H1 (cell line): ENCODE measurements around the gene ITGB8. TPM values are rescaled to one million over a fixed set of nuclear protein-coding genes. Genes with fewer than 3 reads are reported as not detected.

Experiments
- CTCF ChIA-PET: fragments of 300-600 bp; sonication (Branson Sonifier 250); formaldehyde crosslinking; loops from one replicate; lab custom pipeline; 2021; ENCODE audit not compliant: partially characterized antibody; lab: Charles Lee
- POLR2A ChIA-PET: fragments of 300-600 bp; sonication (Branson Sonifier 250); formaldehyde crosslinking; loops from one replicate; lab custom pipeline; 2021; ENCODE audit warnings: inconsistent platforms; ENCODE audit not compliant: partially characterized antibody; lab: Charles Lee
- DNase-seq, 2 experiments: peaks; one replicate each; pipeline versions ENCODE4 v3.0.0 to v3.0.0-alpha.2; 2010 to 2022; ENCODE audit warnings: low spot score in 2 of 2, low read depth in 1 of 2, mixed read lengths in 1 of 2
- FAIRE-seq: peaks from 2 replicates; lab custom pipeline; 2011; peaks lifted over from hg19 to GRCh38; lab: Jason Lieb, UNC
- H2AFZ ChIP-seq: 2 replicates; pipeline ENCODE4 v1.8.1; 2012; ENCODE audit warnings: low read length, inconsistent platforms
- H2AK5ac ChIP-seq: 2 replicates; pipeline ENCODE4 v1.6.1; 2013; ENCODE audit warnings: low read depth, low read length
- H2BK120ac ChIP-seq: replicated peaks from 2 replicates; pipeline ENCODE3; 2013; ENCODE audit warnings: low read depth, low read length, inconsistent platforms
- H2BK12ac ChIP-seq: 2 replicates; pipeline ENCODE4 v1.6.1; 2013; ENCODE audit warnings: low read depth, low read length
- H2BK15ac ChIP-seq: 2 replicates; pipeline ENCODE4 v1.6.1; 2013; ENCODE audit warnings: low read length
- H2BK20ac ChIP-seq: 2 replicates; pipeline ENCODE4 v1.6.1; 2013; ENCODE audit warnings: low read length
- H2BK5ac ChIP-seq: 2 replicates; pipeline ENCODE4 v1.6.1; 2013; ENCODE audit warnings: low read depth, low read length
- H3K14ac ChIP-seq: 2 replicates; pipeline ENCODE4 v1.6.1; 2013; ENCODE audit warnings: inconsistent platforms; ENCODE audit not compliant: insufficient read length
- H3K18ac ChIP-seq: 2 replicates; pipeline ENCODE4 v1.6.1; 2013; ENCODE audit warnings: low read length; ENCODE audit errors: extremely low read depth
- H3K23ac ChIP-seq: 2 replicates; pipeline ENCODE4 v1.6.1; 2013; ENCODE audit warnings: inconsistent platforms; ENCODE audit not compliant: insufficient read length
- H3K23me2 ChIP-seq: 2 replicates; pipeline ENCODE4 v1.6.1; 2013; ENCODE audit warnings: low read depth, low read length
- H3K27ac ChIP-seq: 2 replicates; pipeline ENCODE4 v1.6.1; 2011; ENCODE audit warnings: low read depth, low read length, inconsistent platforms
- H3K27me3 ChIP-seq, 4 experiments: replicated peaks in 1 of 4; 1 replicate in 1 of 4; 2 replicates in 3 of 4; pipeline versions ENCODE4 v1.6.1 to v1.8.1; 2011 to 2013; ENCODE audit warnings: low read length in 3 of 4, mild to moderate bottlenecking in 3 of 4, inconsistent platforms in 2 of 4, mixed read lengths in 2 of 4, moderate library complexity in 1 of 4; ENCODE audit not compliant: control insufficient read depth in 3 of 4, insufficient read depth in 3 of 4; ENCODE audit errors: extremely low read depth in 1 of 4
- H3K36me3 ChIP-seq, 4 experiments: 2 replicates each; pipeline versions ENCODE4 v1.6.1 to v1.8.1; 2011 to 2013; ENCODE audit warnings: mild to moderate bottlenecking in 4 of 4, low read length in 3 of 4, moderate library complexity in 2 of 4, control low read depth in 1 of 4, inconsistent platforms in 1 of 4; ENCODE audit not compliant: insufficient read depth in 4 of 4, control insufficient read depth in 2 of 4
- H3K4ac ChIP-seq: replicated peaks from 2 replicates; pipeline ENCODE3; 2013; ENCODE audit warnings: low read length, low read depth, mixed read lengths, inconsistent platforms; ENCODE audit not compliant: insufficient read length
- H3K4me1 ChIP-seq, 4 experiments: replicated peaks in 1 of 4; 1 replicate in 1 of 4; 2 replicates in 3 of 4; pipeline versions ENCODE4 v1.6.1 to v1.8.1; 2011 to 2013; ENCODE audit warnings: low read length in 3 of 4, inconsistent platforms in 2 of 4, mixed read lengths in 1 of 4; ENCODE audit not compliant: insufficient read depth in 4 of 4, control insufficient read depth in 3 of 4
- H3K4me2 ChIP-seq, 2 experiments: 2 replicates each; pipeline versions ENCODE4 v1.6.1 to v1.8.1; 2011 to 2013; ENCODE audit warnings: low read depth in 2 of 2, low read length in 2 of 2, control low read depth in 1 of 2, inconsistent platforms in 1 of 2, mild to moderate bottlenecking in 1 of 2; ENCODE audit not compliant: insufficient read depth in 1 of 2
- H3K4me3 ChIP-seq, 4 experiments: fragments of 200-600, 300-600 bp in 1 of 4; sonication (generic), shearing (Covaris generic), sonication (Bioruptor Twin) in 1 of 4; 2 replicates each; pipeline versions ENCODE4 v1.5.1 to v1.8.1; 2011 to 2016; ENCODE audit warnings: low read length in 4 of 4, low read depth in 3 of 4, control low read depth in 2 of 4, inconsistent platforms in 2 of 4, mild to moderate bottlenecking in 2 of 4, mixed read lengths in 1 of 4, moderate library complexity in 1 of 4; ENCODE audit not compliant: insufficient read depth in 2 of 4; ENCODE audit errors: extremely low read depth in 1 of 4
- H3K56ac ChIP-seq: replicated peaks from 2 replicates; pipeline ENCODE3; 2013; ENCODE audit warnings: low read depth, mild to moderate bottlenecking, mixed read lengths, low read length, inconsistent platforms; ENCODE audit not compliant: insufficient read length
- H3K79me1 ChIP-seq: 2 replicates; pipeline ENCODE4 v1.6.1; 2013; ENCODE audit warnings: low read depth, low read length, control low read depth
- H3K79me2 ChIP-seq, 2 experiments: 2 replicates each; pipeline versions ENCODE4 v1.6.1 to v1.8.1; 2012 to 2013; ENCODE audit warnings: low read length in 2 of 2, mild to moderate bottlenecking in 2 of 2, inconsistent platforms in 1 of 2; ENCODE audit not compliant: insufficient read depth in 2 of 2, control insufficient read depth in 1 of 2
- H3K9ac ChIP-seq, 4 experiments: replicated peaks in 1 of 4; 1 replicate in 1 of 4; 2 replicates in 3 of 4; pipeline versions ENCODE4 v1.6.1 to v1.8.1; 2011 to 2013; ENCODE audit warnings: low read depth in 3 of 4, low read length in 3 of 4, control low read depth in 2 of 4, mild to moderate bottlenecking in 2 of 4, moderate library complexity in 2 of 4, inconsistent platforms in 1 of 4; ENCODE audit errors: extremely low read depth in 1 of 4
- H3K9me3 ChIP-seq, 2 experiments: 2 replicates each; pipeline versions ENCODE4 v1.6.1 to v1.8.1; 2012 to 2013; ENCODE audit warnings: mild to moderate bottlenecking in 2 of 2, moderate library complexity in 2 of 2, control low read depth in 1 of 2, inconsistent platforms in 1 of 2, low read depth in 1 of 2, low read length in 1 of 2, mixed read lengths in 1 of 2; ENCODE audit not compliant: insufficient read depth in 2 of 2
- H4K20me1 ChIP-seq, 2 experiments: replicated peaks in 1 of 2; 2 replicates each; pipeline versions ENCODE3 to v1.8.1; 2011 to 2013; ENCODE audit warnings: inconsistent platforms in 2 of 2, low read length in 2 of 2, mild to moderate bottlenecking in 1 of 2; ENCODE audit not compliant: insufficient read depth in 2 of 2, control insufficient read depth in 1 of 2
- H4K5ac ChIP-seq: 2 replicates; pipeline ENCODE4 v1.6.1; 2013; ENCODE audit warnings: low read length, low read depth, mixed read lengths, inconsistent platforms; ENCODE audit not compliant: insufficient read length
- H4K8ac ChIP-seq: 2 replicates; pipeline ENCODE4 v1.8.0; 2013; ENCODE audit warnings: mild to moderate bottlenecking, moderate library complexity, low read length, inconsistent platforms; ENCODE audit not compliant: insufficient read depth; ENCODE audit errors: extremely low read depth
- H4K91ac ChIP-seq: replicated peaks from 2 replicates; pipeline ENCODE3; 2013; ENCODE audit warnings: low read length, mixed read lengths, inconsistent platforms; ENCODE audit not compliant: insufficient read length
- BACH1 ChIP-seq: IDR thresholded peaks from 2 replicates; pipeline ENCODE4 v1.6.1; 2012; ENCODE audit warnings: low read length, improper control_type of control experiment
- JUN ChIP-seq: IDR thresholded peaks from 2 replicates; pipeline ENCODE4 v1.6.1; 2011; ENCODE audit warnings: low read depth, mild to moderate bottlenecking, improper control_type of control experiment, low read length
- RBBP5 ChIP-seq: IDR thresholded peaks from 2 replicates; pipeline ENCODE4 v1.7.1; 2012; ENCODE audit warnings: low read depth, mild to moderate bottlenecking, inconsistent platforms, low read length, moderate library complexity, borderline replicate concordance
- SP1 ChIP-seq: IDR thresholded peaks from 2 replicates; pipeline ENCODE4 v1.6.1; 2011; ENCODE audit warnings: low read depth, low read length
- WGBS, 2 experiments: shearing (Covaris generic) in 1 of 2; methylation state at CpG; one replicate each; pipeline versions ENCODE4 v1.1.6 to v1.1.7; 2013 to 2015; ENCODE audit warnings: low lambda C conversion rate in 2 of 2, mixed read lengths in 2 of 2, inconsistent platforms in 1 of 2, low coverage in 1 of 2, missing lambda C conversion rate in 1 of 2; ENCODE audit not compliant: insufficient replicate concordance in 2 of 2, insufficient coverage in 1 of 2, insufficient read length in 1 of 2; ENCODE audit errors: extremely low coverage in 1 of 2, missing lambda C conversion rate in 1 of 2; 5-methylcytosine and 5-hydroxymethylcytosine counted together
- polyA plus RNA-seq, 7 experiments: library from polyadenylated mRNA; depleted of rRNA in 3 of 7; stranded (reverse) in 5 of 7; unstranded in 2 of 7; fragments of >200 nt in 5 of 7; fragments of 200-250 nt in 2 of 7; gene quantifications; 1 replicate in 5 of 7; 2 replicates in 1 of 7; 4 replicates in 1 of 7; pipeline versions ENCODE4 v1.2.1 to v1.2.3, GENCODE V29; 2011 to 2013; ENCODE audit warnings: missing spikeins in 2 of 7, mixed read lengths in 2 of 7
- total RNA-seq: library from RNA; stranded (reverse); fragmentation: NEBNext Ultra II Directional; extraction: Animal tissue kit (Norgen Biotek cat#: 25700); gene quantifications from 2 replicates; pipeline ENCODE4 v1.2.1, GENCODE V29; 2021

Gene ITGB8
- total and polyA plus RNA-seq, 2 of the 8 experiments (the other 6 are each of a cell fraction or from before 2014, with no cell fraction given): 1.2 to 3.6 TPM

DNA sequence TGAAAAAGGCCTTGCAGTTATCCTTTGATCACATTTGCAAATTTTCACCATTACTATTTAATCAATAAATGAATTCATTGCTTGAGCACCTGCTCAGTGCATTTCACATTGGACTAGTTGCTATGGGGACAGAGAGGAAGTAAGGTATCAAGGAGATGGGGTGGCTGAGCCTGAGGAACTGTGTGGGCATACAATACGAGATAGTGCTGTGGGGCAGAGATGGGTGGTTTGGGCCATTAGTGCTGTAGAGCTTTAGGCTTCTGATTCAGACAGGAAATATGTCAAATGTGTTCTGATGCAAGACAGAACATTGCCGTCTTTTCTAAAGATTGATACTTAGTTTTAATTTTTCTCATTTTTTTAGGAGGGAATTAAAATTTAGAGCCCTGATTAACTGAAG lies 13.2 kb downstream of the ITGB8 start:
- H4K91ac ChIP-seq: no peak overlapping the region
- H3K27ac ChIP-seq: no peak overlapping the region
- no peaks in the 10 kb centered on the region for H3K27me3 ChIP-seq
- FAIRE-seq (no peak), DNase-seq (no peak)
- peaks cover 0 to 9% (median 2%) of the 10 kb centered on the region in 4 experiments; a peak in 5 of 7 replicates for H3K4me1 ChIP-seq
- no peak overlapping the region for H4K8ac ChIP-seq
- no peak overlapping the region for H2BK20ac ChIP-seq
- no peak overlapping the region for H2BK120ac ChIP-seq
- H3K18ac ChIP-seq: no peak overlapping the region
- no peak overlapping the region for H3K14ac ChIP-seq
- no peak overlapping the region for H2BK5ac ChIP-seq
- no peak overlapping the region for H2BK15ac ChIP-seq
- H2AFZ ChIP-seq: no peak overlapping the region
- no peak overlapping the region for H2AK5ac ChIP-seq
- no peaks in the 10 kb centered on the region for H4K20me1 ChIP-seq
- CTCF ChIA-PET: interaction anchor here (0.8 to 1.9 kb wide), 5 partner anchors 14 to 598 kb away, joined by 3 to 7 read pairs (median 3); no protein-coding TSS in a partner anchor
- H3K79me2 ChIP-seq: no peaks in the 10 kb centered on the region
- H3K79me1 ChIP-seq: no peaks in the 10 kb centered on the region; the same call in 1 of the 2 replicates
- H3K4ac ChIP-seq: no peak overlapping the region
- 53% methylated on average over 2 of the region's 2 CpGs; no CpG with 5 or more reads in 1 of the 2 experiments for WGBS, 2 experiments
- no peak overlapping the region for H2BK12ac ChIP-seq
- H3K4me2 ChIP-seq: no peak overlapping the region
- no peak overlapping the region for H3K4me3 ChIP-seq
- H3K23me2 ChIP-seq: no peaks in the 10 kb centered on the region
- POLR2A ChIA-PET: interaction anchor here (1.4 kb wide), 1 partner anchor 13 kb away, joined by 4 read pairs; the partner anchor contains the start of gene ITGB8
- no peak overlapping the region for H3K9ac ChIP-seq
- H3K36me3 ChIP-seq: no peaks in the 10 kb centered on the region
- H3K23ac ChIP-seq: no peak overlapping the region
- no peak overlapping the region for H3K56ac ChIP-seq
- H4K5ac ChIP-seq: no peak overlapping the region
- no peaks in the 10 kb centered on the region for H3K9me3 ChIP-seq
- TF ChIP-seq RBBP5: no peak
- TF ChIP-seq BACH1: no peak
- no peak for TF ChIP-seq JUN
- TF ChIP-seq SP1: no peak
